HFFc6 (cell line): ENCODE results near the gene AMOTL1. TPM values are rescaled to one million over a fixed set of nuclear protein-coding genes. Genes with fewer than 3 reads are reported as not detected.

Experiments
- DNase-seq: peaks from one replicate; pipeline ENCODE4 v3.0.0-alpha.2; 2018
- H3K27ac Mint-ChIP-seq: 2 replicates; pipeline ENCODE4 v1.8.0; 2020; ENCODE audit warnings: mild to moderate bottlenecking, mixed read lengths
- H3K27me3 Mint-ChIP-seq: 2 replicates; pipeline ENCODE4 v1.8.0; 2021; ENCODE audit warnings: mild to moderate bottlenecking, moderate library complexity, mixed read lengths; ENCODE audit not compliant: insufficient read depth
- H3K36me3 Mint-ChIP-seq: 2 replicates; pipeline ENCODE4 v1.8.0; 2021; ENCODE audit warnings: low read depth, mixed read lengths
- H3K4me1 Mint-ChIP-seq: 2 replicates; pipeline ENCODE4 v1.8.0; 2020; ENCODE audit warnings: low read depth, mixed read lengths
- H3K4me3 Mint-ChIP-seq: 2 replicates; pipeline ENCODE4 v1.8.0; 2020; ENCODE audit warnings: mild to moderate bottlenecking, moderate library complexity, mixed read lengths
- H3K9me3 Mint-ChIP-seq: 2 replicates; pipeline ENCODE4 v1.8.0; 2020; ENCODE audit warnings: mild to moderate bottlenecking, mixed read lengths
- total RNA-seq, 6 experiments: library from RNA; stranded (reverse); fragmentation: NEBNext Ultra II Directional; extraction: Animal tissue kit (Norgen Biotek cat#: 25700); gene quantifications; 2 replicates in 1 of 6; 3 replicates in 5 of 6; pipeline ENCODE4 v1.2.3, GENCODE V29; 2021
- TF ChIP-seq, protein P1 (sequence below): fragments of 200-600 bp; sonication (generic); IDR thresholded peaks from 2 replicates; pipeline ENCODE4 v1.5.0; 2021; ENCODE audit warnings: antibody characterized with exemption, mild to moderate bottlenecking

AMOTL1 gene
- total RNA-seq, 6 experiments from 2014 or later = 43.1 to 65.9 (median 48.4) TPM

DNA sequence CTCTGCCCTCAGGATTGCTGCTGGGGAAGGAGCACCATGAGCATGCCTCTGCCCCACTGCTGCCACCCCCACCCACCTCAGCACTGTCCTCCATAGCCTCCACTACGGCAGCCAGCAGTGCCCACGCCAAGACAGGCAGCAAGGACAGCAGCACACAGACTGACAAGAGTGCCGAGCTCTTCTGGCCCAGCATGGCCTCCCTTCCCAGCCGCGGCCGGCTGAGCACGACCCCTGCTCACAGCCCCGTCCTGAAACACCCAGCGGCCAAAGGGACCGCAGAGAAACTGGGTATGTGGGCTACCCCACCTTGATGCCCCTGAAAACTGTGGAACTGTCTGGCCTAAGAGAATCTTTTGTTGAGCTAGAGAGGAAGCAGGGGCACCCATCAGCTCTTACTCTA lies 101.0 kb downstream of the AMOTL1 start:
- Mint-ChIP-seq H3K36me3 (peaks cover 30% of the 10 kb centered on the region), H3K9me3 (no peaks in the 10 kb centered on the region), H3K27ac (no peak overlapping the region), H3K4me3 (no peak overlapping the region), H3K4me1 (no peaks in the 10 kb centered on the region), H3K27me3 (peaks cover 3% of the 10 kb centered on the region; the same call in 1 of the 2 replicates)
- DNase-seq = no peak
- TF ChIP-seq, protein P1, sequence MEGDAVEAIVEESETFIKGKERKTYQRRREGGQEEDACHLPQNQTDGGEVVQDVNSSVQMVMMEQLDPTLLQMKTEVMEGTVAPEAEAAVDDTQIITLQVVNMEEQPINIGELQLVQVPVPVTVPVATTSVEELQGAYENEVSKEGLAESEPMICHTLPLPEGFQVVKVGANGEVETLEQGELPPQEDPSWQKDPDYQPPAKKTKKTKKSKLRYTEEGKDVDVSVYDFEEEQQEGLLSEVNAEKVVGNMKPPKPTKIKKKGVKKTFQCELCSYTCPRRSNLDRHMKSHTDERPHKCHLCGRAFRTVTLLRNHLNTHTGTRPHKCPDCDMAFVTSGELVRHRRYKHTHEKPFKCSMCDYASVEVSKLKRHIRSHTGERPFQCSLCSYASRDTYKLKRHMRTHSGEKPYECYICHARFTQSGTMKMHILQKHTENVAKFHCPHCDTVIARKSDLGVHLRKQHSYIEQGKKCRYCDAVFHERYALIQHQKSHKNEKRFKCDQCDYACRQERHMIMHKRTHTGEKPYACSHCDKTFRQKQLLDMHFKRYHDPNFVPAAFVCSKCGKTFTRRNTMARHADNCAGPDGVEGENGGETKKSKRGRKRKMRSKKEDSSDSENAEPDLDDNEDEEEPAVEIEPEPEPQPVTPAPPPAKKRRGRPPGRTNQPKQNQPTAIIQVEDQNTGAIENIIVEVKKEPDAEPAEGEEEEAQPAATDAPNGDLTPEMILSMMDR = no peak

DNA sequence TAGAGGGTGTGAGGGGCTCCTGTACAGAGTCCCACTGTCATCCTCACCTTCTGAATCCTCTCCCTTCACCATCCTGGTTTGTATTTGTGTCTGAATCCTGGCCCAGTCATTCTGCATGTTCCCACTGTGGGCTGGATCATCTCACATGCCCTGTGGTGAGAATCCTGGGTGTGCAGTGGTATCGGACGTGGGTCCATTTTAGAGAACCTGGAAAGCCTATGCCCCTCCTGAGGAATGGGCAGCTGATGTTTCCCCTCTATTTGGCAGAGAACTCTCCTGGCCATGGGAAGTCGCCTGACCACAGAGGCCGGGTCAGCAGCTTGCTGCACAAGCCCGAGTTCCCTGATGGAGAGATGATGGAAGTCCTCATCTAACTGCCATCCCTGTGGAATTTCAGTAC lies 102.3 kb downstream of the AMOTL1 start:
- peaks cover 24% of the 10 kb centered on the region for H3K36me3 Mint-ChIP-seq
- TF ChIP-seq, protein P1 = no peak
- H3K27ac Mint-ChIP-seq = no peak overlapping the region
- no peaks in the 10 kb centered on the region for H3K9me3 Mint-ChIP-seq
- peaks cover 3% of the 10 kb centered on the region; the same call in 1 of the 2 replicates for H3K27me3 Mint-ChIP-seq
- no peak for DNase-seq
- no peak overlapping the region for H3K4me3 Mint-ChIP-seq
- H3K4me1 Mint-ChIP-seq = peaks cover 5% of the 10 kb centered on the region

DNA sequence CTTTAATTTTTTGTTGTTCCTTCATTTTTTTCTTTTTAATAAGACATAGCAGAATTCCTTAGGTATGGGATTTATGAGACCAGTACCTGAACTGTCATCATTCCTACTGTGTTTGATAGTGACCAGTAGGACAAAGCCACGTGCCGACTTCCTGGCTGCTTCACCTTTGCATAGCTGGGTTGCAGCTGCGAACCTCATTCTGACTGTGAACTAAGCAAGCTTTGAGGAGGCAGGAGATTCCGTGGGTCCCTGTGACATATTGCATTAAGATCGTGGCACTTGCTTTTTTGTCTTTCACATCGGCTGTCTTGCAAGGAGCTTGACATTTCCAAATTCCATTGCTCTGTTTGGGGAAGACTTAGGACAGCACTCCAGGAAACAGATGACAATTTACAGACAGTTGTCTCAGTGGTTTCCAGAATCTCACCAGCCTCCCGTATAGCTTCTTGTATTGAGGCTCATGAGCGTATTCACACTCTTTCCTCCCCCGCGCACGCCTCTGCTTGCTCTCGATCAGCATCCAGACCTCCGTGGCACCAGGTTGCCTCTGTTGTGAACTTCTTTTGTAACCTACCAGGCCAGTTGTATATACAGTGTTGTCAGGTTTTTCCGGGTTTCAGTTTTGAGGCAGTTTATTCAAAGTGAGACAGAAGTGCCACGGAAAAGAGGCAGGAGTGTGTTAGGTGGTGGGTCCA lies 103.5 kb downstream of the AMOTL1 start:
- DNase-seq = no peak
- Mint-ChIP-seq H3K4me3 (no peak overlapping the region), H3K9me3 (no peaks in the 10 kb centered on the region), H3K4me1 (peaks cover 17% of the 10 kb centered on the region), H3K27me3 (peaks cover 3% of the 10 kb centered on the region; the same call in 1 of the 2 replicates), H3K36me3 (peaks cover 20% of the 10 kb centered on the region), H3K27ac (no peak overlapping the region)
- TF ChIP-seq, protein P1 = no peak

DNA sequence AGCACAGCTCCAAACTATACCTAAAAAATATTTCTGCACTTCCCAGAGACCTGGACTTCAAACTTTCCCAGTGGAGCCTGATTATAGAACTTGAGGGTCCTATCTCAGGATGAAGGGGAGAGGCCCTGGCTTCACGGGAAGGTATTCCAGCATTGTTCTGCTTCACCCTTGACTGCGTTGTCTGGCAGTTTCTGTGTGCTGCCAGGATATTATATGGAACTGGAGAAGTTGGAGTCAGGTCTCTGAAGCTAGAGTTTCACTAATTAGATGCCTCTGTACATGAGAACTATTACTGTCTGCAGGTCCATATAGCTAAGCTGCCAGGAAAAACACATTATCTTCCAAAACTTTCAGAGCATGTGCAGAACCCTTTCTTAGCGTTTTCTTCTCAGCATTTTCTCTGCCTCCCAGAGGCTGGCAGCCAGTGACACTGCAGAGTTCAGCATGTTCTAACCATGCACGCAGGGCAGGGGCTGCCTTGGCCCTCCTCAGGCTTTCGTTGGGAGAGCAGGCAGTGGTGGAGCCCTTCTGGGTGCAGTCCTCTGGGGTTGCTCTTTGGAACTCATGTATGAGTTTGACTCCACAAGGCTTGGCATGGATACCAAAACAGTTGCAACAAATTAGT lies 105.9 kb downstream of the AMOTL1 start:
- Mint-ChIP-seq H3K27ac (peak overlapping the region; percentile 37; the same call in 1 of the 2 replicates), H3K9me3 (no peaks in the 10 kb centered on the region), H3K36me3 (peaks cover 32% of the 10 kb centered on the region), H3K27me3 (peaks cover 5% of the 10 kb centered on the region), H3K4me3 (no peak overlapping the region), H3K4me1 (peaks cover 31% of the 10 kb centered on the region)
- TF ChIP-seq, protein P1 = no peak
- DNase-seq = no peak

DNA sequence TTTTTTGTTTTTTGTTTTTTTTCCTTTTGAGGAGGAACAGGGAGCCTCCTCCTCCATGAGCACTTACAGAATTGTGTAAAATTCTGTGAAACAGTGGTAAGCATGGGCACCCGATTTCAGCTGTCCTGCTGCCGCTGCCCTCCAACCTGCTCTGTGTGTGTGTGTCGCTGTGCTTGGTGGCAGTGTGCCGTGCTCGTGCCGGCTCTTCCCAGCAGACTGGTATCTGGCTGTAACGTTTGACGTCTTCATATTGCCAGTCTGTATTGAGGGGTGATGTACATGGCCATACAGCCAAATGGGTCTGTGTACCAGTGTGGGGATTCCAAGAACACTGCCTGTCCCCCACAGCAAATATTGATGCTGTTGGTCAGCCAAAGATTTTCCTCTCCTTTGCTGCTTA lies 108.1 kb downstream of the AMOTL1 start:
- Mint-ChIP-seq H3K9me3 (no peaks in the 10 kb centered on the region), H3K36me3 (peaks cover 42% of the 10 kb centered on the region), H3K27ac (peak overlapping the region; percentile 98), H3K4me3 (peak overlapping the region; percentile 70), H3K27me3 (peaks cover 5% of the 10 kb centered on the region), H3K4me1 (peaks cover 45% of the 10 kb centered on the region)
- DNase-seq = no peak
- TF ChIP-seq, protein P1 = no peak
